B cell (primary cell): ENCODE results near the gene CENPM. TPM values are rescaled to one million over a fixed set of nuclear protein-coding genes. Genes with fewer than 3 reads are reported as not detected.

ENCODE experiments used
- ATAC-seq: fragments of 200-7000 bp; cut with Tn5 transposase; one replicate; pipeline ENCODE4 v1.10.0; 2021; ENCODE audit warnings: low read depth, mild to moderate bottlenecking, moderate number of reproducible peaks, moderate library complexity
- CTCF ChIA-PET: fragments of 350-600 bp; sonication (Branson Sonifier 250); formaldehyde crosslinking; loops from one replicate; lab custom pipeline; 2021; ENCODE audit warnings: antibody characterized with exemption, inconsistent platforms; lab: Charles Lee
- POLR2A ChIA-PET: fragments of 350-600 bp; sonication (Branson Sonifier 250); formaldehyde crosslinking; loops from one replicate; lab custom pipeline; 2021; ENCODE audit warnings: antibody characterized with exemption; lab: Charles Lee
- DNase-seq: peaks from one replicate; pipeline ENCODE4 v3.0.0; 2013
- H2AFZ ChIP-seq: 2 replicates; pipeline ENCODE4 v1.6.1; 2012; ENCODE audit warnings: mild to moderate bottlenecking, low read depth, low read length; ENCODE audit not compliant: insufficient read depth, poor library complexity, severe bottlenecking
- H3K27ac ChIP-seq, 2 donors: 1 replicate in 1 of 2; 2 replicates in 1 of 2; pipeline ENCODE4 v1.5.1; 2012 to 2013; ENCODE audit warnings: low read length in 2 of 2, mild to moderate bottlenecking in 2 of 2, moderate library complexity in 1 of 2
- H3K27me3 ChIP-seq, 4 experiments: fragments of 200-600 bp in 1 of 4; sonication (generic) in 1 of 4; replicated peaks in 1 of 4; 1 replicate in 2 of 4; 2 replicates in 2 of 4; pipeline versions ENCODE4 v1.6.1 to v1.7.0; 2013 to 2016; ENCODE audit warnings: low read length in 3 of 4, mild to moderate bottlenecking in 2 of 4, mixed read lengths in 1 of 4, moderate library complexity in 1 of 4; ENCODE audit not compliant: insufficient read depth in 4 of 4, control insufficient read depth in 3 of 4; ENCODE audit errors: control extremely low read depth in 1 of 4
- H3K36me3 ChIP-seq, 2 experiments: replicated peaks in 1 of 2; 1 replicate in 1 of 2; 2 replicates in 1 of 2; pipeline versions ENCODE4 v1.6.1 to v1.7.1; 2013; ENCODE audit warnings: low read length in 1 of 2; ENCODE audit not compliant: insufficient read depth in 2 of 2, control insufficient read depth in 1 of 2; ENCODE audit errors: control extremely low read depth in 1 of 2, extremely low read depth in 1 of 2
- H3K4me1 ChIP-seq, 2 donors: fragments of 200-600 bp in 1 of 2; sonication (generic) in 1 of 2; 1 replicate in 1 of 2; 2 replicates in 1 of 2; pipeline versions ENCODE4 v1.5.1 to v1.6.1; 2013 to 2017; ENCODE audit warnings: low read length in 2 of 2; ENCODE audit not compliant: control insufficient read depth in 2 of 2, insufficient read depth in 2 of 2
- H3K4me2 ChIP-seq: replicated peaks from 2 replicates; pipeline ENCODE3; 2012; ENCODE audit warnings: mild to moderate bottlenecking, low read depth, low read length; ENCODE audit not compliant: poor library complexity, severe bottlenecking
- H3K4me3 ChIP-seq, 5 experiments: fragments of 200-600 bp in 1 of 5; sonication (generic) in 1 of 5; 1 replicate in 3 of 5; 2 replicates in 2 of 5; pipeline versions ENCODE4 v1.5.1 to v1.7.0; 2011 to 2016; ENCODE audit warnings: low read length in 4 of 5, mild to moderate bottlenecking in 4 of 5, low read depth in 2 of 5, control low read depth in 1 of 5, moderate library complexity in 1 of 5; ENCODE audit not compliant: insufficient read depth in 1 of 5; ENCODE audit errors: control extremely low read depth in 1 of 5, extremely low read depth in 1 of 5
- H3K79me2 ChIP-seq: fragments of 200-600 bp; sonication (generic); one replicate; pipeline ENCODE4 v1.6.0; 2016; ENCODE audit warnings: low read length; ENCODE audit not compliant: control insufficient read depth, insufficient read depth
- H3K9ac ChIP-seq: fragments of 200-600 bp; sonication (generic); 2 replicates; pipeline ENCODE4 v1.6.1; 2017; ENCODE audit warnings: mild to moderate bottlenecking, low read length, moderate library complexity
- H3K9me3 ChIP-seq, 3 donors: one replicate each; pipeline versions ENCODE4 v1.6.1 to v1.7.1; 2013; ENCODE audit warnings: low read length in 2 of 3; ENCODE audit not compliant: control insufficient read depth in 2 of 3, insufficient read depth in 1 of 3; ENCODE audit errors: control extremely low read depth in 1 of 3
- H4K20me1 ChIP-seq: 2 replicates; pipeline ENCODE4 v1.6.0; 2012; ENCODE audit warnings: mild to moderate bottlenecking, low read length; ENCODE audit not compliant: insufficient read depth, control insufficient read depth, poor library complexity, severe bottlenecking
- H3K27ac Mint-ChIP-seq: one replicate; pipeline ENCODE4 v1.8.0; 2021; ENCODE audit warnings: mixed read lengths
- H3K27me3 Mint-ChIP-seq: one replicate; pipeline ENCODE4 v1.8.0; 2021; ENCODE audit warnings: mixed read lengths
- H3K4me1 Mint-ChIP-seq: one replicate; pipeline ENCODE4 v1.8.0; 2021; ENCODE audit warnings: mixed read lengths
- H3K4me3 Mint-ChIP-seq: one replicate; pipeline ENCODE4 v1.8.0; 2021; ENCODE audit warnings: mixed read lengths
- H3K9me3 Mint-ChIP-seq: one replicate; pipeline ENCODE4 v1.8.0; 2022; ENCODE audit warnings: mixed read lengths; ENCODE audit not compliant: insufficient read depth
- CTCF ChIP-seq: fragments of 200-600 bp; IDR thresholded peaks from one replicate; pipeline ENCODE4 v1.8.0; 2022; ENCODE audit warnings: antibody characterized with exemption, mild to moderate bottlenecking
- EZH2 ChIP-seq: IDR thresholded peaks from 2 replicates; pipeline ENCODE4 v1.6.1; 2012; ENCODE audit warnings: borderline replicate concordance, low read depth, mild to moderate bottlenecking, moderate library complexity, low read length; ENCODE audit not compliant: insufficient read depth, poor library complexity, severe bottlenecking
- WGBS: methylation state at CpG from one replicate; pipeline ENCODE4 v1.1.5; 2013; ENCODE audit warnings: missing lambda C conversion rate; ENCODE audit not compliant: insufficient coverage; 5-methylcytosine and 5-hydroxymethylcytosine counted together
- intact Hi-C: fragments of 100-400 bp; cut with micrococcal nuclease; formaldehyde crosslinking; loops from one replicate; pipeline ENCODE4 v1.10.0; 2022
- polyA plus RNA-seq: library from polyadenylated mRNA; depleted of rRNA; stranded (reverse); fragments of >200 nt; gene quantifications from 2 replicates; pipeline ENCODE4 v1.2.3, GENCODE V29; 2012
- total RNA-seq, 2 donors: library from RNA; stranded (reverse); fragments of 120-200 nt in 1 of 2; gene quantifications; 1 replicate in 1 of 2; 2 replicates in 1 of 2; pipeline versions ENCODE4 v1.2.3 to v1.2.4, GENCODE V29; 2013 to 2022

The CENPM gene
- total and polyA plus RNA-seq, 2 donors (not counting 1 experiment from before 2014, with no cell fraction given) = 30.7 to 43.8 TPM

GRCh38 chr22:41940832-41941765 lies 5.9 kb downstream of the CENPM start:
- intact Hi-C loops = loop anchor here (1.0 to 5.0 kb wide), 10 partner anchors 10 to 252 kb away; partner anchors contain the start of genes CCDC134, SNU13 and TNFRSF13C
- H4K20me1 ChIP-seq = peaks cover 5% of the 10 kb centered on the region
- peaks cover 0 to 5% (median 0%) of the 10 kb centered on the region in 4 experiments for H3K27me3 ChIP-seq
- WGBS = 43% methylated on average over 10 of the region's 13 CpGs
- peak; percentile 92 for DNase-seq
- H3K27me3 Mint-ChIP-seq = no peaks in the 10 kb centered on the region
- peak overlapping the region; percentile 63 for H3K4me2 ChIP-seq
- peaks cover 55% of the 10 kb centered on the region for H3K4me1 Mint-ChIP-seq
- H3K9me3 ChIP-seq = no peaks in the 10 kb centered on the region
- peak overlapping the region; percentile 96 for H3K4me3 Mint-ChIP-seq
- H3K27ac ChIP-seq = peak overlapping the region; percentile 99
- H3K27ac Mint-ChIP-seq = peak overlapping the region; percentile 99
- POLR2A ChIA-PET = interaction anchor here (0.5 to 14.7 kb wide), 27 partner anchors 9 to 252 kb away, joined by 3 to 960 read pairs (median 7); partner anchors contain the start of genes SHISA8, SMDT1, SMIM45 and SNU13
- CTCF ChIA-PET = interaction anchor here (0.6 to 8.5 kb wide), 44 partner anchors 9 to 499 kb away, joined by 3 to 499 read pairs (median 6); partner anchors contain the start of genes CCDC134, MEI1, NDUFA6 and SMIM45
- peaks cover 0 to 9% of the 10 kb centered on the region in 2 experiments for H3K36me3 ChIP-seq
- H3K4me1 ChIP-seq = peaks cover 50 to 62% of the 10 kb centered on the region in 2 donors
- peak; percentile 48 for ATAC-seq
- H3K9ac ChIP-seq = peak overlapping the region; percentile 38
- peaks cover 38% of the 10 kb centered on the region for H3K79me2 ChIP-seq
- H3K4me3 ChIP-seq = peak overlapping the region in 1 of 5 experiments; percentile 21
- no peak overlapping the region for H2AFZ ChIP-seq
- no peak for TF ChIP-seq EZH2
- peak; percentile 93 for TF ChIP-seq CTCF
- no peaks in the 10 kb centered on the region for H3K9me3 Mint-ChIP-seq
